IMR-90 (cell line): ENCODE measurements around the gene RPUSD4. TPM values are rescaled to one million over a fixed set of nuclear protein-coding genes. Genes with fewer than 3 reads are reported as not detected.

Experiments used
- ATAC-seq: fragments of 200-7000 bp; cut with Tn5 transposase; 2 replicates; pipeline ENCODE4 v1.9.1; 2020; ENCODE audit warnings: low read depth, mild to moderate bottlenecking, moderate library complexity
- BruUV-seq: library from RNA; stranded (reverse); fragments of 400-500 nt; replicated peaks from 2 replicates; lab custom pipeline; 2021; lab: Mats Ljungman, UMichigan
- CTCF ChIA-PET: fragments of 300-600 bp; formaldehyde crosslinking; extraction: SDS; loops from one replicate; lab custom pipeline; 2021; ENCODE audit warnings: antibody characterized with exemption; lab: Yijun Ruan, JAX
- POLR2A ChIA-PET: fragments of 300-600 bp; sonication (Branson Sonifier 250); formaldehyde crosslinking; loops from one replicate; lab custom pipeline; 2022; ENCODE audit warnings: antibody characterized with exemption; ENCODE audit not compliant: unreplicated experiment; lab: Charles Lee
- DNase-seq: peaks from one replicate; pipeline ENCODE4 v3.0.0; 2013
- H2AFZ ChIP-seq: replicated peaks from 2 replicates; pipeline ENCODE3; 2013; ENCODE audit warnings: low read length, mild to moderate bottlenecking; ENCODE audit not compliant: poor library complexity
- H2AK5ac ChIP-seq: 2 replicates; pipeline ENCODE4 v1.6.1; 2013; ENCODE audit warnings: low read depth, low read length, inconsistent platforms
- H2AK9ac ChIP-seq: replicated peaks from 2 replicates; pipeline ENCODE3; 2013; ENCODE audit warnings: mild to moderate bottlenecking, low read depth, low read length, moderate library complexity; ENCODE audit not compliant: poor library complexity
- H2BK120ac ChIP-seq: 2 replicates; pipeline ENCODE4 v1.6.1; 2013; ENCODE audit warnings: low read depth, low read length, inconsistent platforms
- H2BK15ac ChIP-seq: 3 replicates; pipeline ENCODE4 v1.6.1; 2013; ENCODE audit warnings: low read depth, low read length, inconsistent platforms
- H2BK20ac ChIP-seq: 2 replicates; pipeline ENCODE4 v1.6.1; 2013; ENCODE audit warnings: low read depth, mild to moderate bottlenecking, inconsistent platforms, low read length, moderate library complexity
- H2BK5ac ChIP-seq: 2 replicates; pipeline ENCODE4 v1.6.1; 2013; ENCODE audit warnings: mild to moderate bottlenecking, low read depth, low read length, inconsistent platforms; ENCODE audit not compliant: poor library complexity, severe bottlenecking
- H3K14ac ChIP-seq: replicated peaks from 2 replicates; pipeline ENCODE4 v1.6.1; 2013; ENCODE audit warnings: low read depth, low read length, inconsistent platforms
- H3K18ac ChIP-seq: 2 replicates; pipeline ENCODE4 v1.6.1; 2013; ENCODE audit warnings: low read depth, low read length, control low read depth
- H3K23ac ChIP-seq: 2 replicates; pipeline ENCODE4 v1.6.1; 2013; ENCODE audit warnings: low read depth, low read length, inconsistent platforms
- H3K27ac ChIP-seq: 2 replicates; pipeline ENCODE4 v1.5.1; 2013; ENCODE audit warnings: mild to moderate bottlenecking, control low read depth, low read length; ENCODE audit not compliant: insufficient read depth
- H3K27me3 ChIP-seq: 2 replicates; pipeline ENCODE4 v1.6.1; 2013; ENCODE audit warnings: low read length; ENCODE audit not compliant: control insufficient read depth, insufficient read depth
- H3K36me3 ChIP-seq: 2 replicates; pipeline ENCODE4 v1.6.1; 2013; ENCODE audit warnings: low read length, mixed read lengths; ENCODE audit not compliant: control insufficient read depth, insufficient read depth
- H3K4ac ChIP-seq: 2 replicates; pipeline ENCODE4 v1.6.1; 2013; ENCODE audit warnings: low read depth, low read length, inconsistent platforms
- H3K4me1 ChIP-seq: 2 replicates; pipeline ENCODE4 v1.6.1; 2013; ENCODE audit warnings: low read length, mixed read lengths; ENCODE audit not compliant: control insufficient read depth, insufficient read depth
- H3K4me2 ChIP-seq: 2 replicates; pipeline ENCODE4 v1.6.1; 2013; ENCODE audit warnings: low read depth, mild to moderate bottlenecking, control low read depth, low read length, moderate library complexity
- H3K4me3 ChIP-seq: 2 replicates; pipeline ENCODE4 v1.5.1; 2013; ENCODE audit warnings: low read depth, mild to moderate bottlenecking, control low read depth, low read length, moderate library complexity; ENCODE audit not compliant: insufficient read depth
- H3K56ac ChIP-seq: 2 replicates; pipeline ENCODE4 v1.6.1; 2013; ENCODE audit warnings: low read length, inconsistent platforms; ENCODE audit not compliant: insufficient read depth; ENCODE audit errors: extremely low read depth
- H3K79me1 ChIP-seq, 2 experiments: 2 replicates each; pipeline ENCODE4 v1.6.1; 2013; ENCODE audit warnings: low read length in 2 of 2, inconsistent platforms in 1 of 2, low read depth in 1 of 2
- H3K9ac ChIP-seq: 2 replicates; pipeline ENCODE4 v1.6.1; 2013; ENCODE audit warnings: low read depth, low read length, control low read depth
- H3K9me1 ChIP-seq: 2 replicates; pipeline ENCODE4 v1.6.1; 2013; ENCODE audit warnings: low read length, inconsistent platforms; ENCODE audit not compliant: insufficient read depth
- H3K9me3 ChIP-seq: 2 replicates; pipeline ENCODE4 v1.6.1; 2013; ENCODE audit warnings: low read length; ENCODE audit not compliant: control insufficient read depth, insufficient read depth
- H4K20me1 ChIP-seq: 2 replicates; pipeline ENCODE4 v1.6.1; 2013; ENCODE audit warnings: low read length, inconsistent platforms; ENCODE audit not compliant: insufficient read depth
- H4K5ac ChIP-seq: 2 replicates; pipeline ENCODE4 v1.6.1; 2013; ENCODE audit warnings: mild to moderate bottlenecking, low read depth, low read length, control low read depth
- H4K8ac ChIP-seq, 2 experiments: 2 replicates each; pipeline ENCODE4 v1.6.1; 2013; ENCODE audit warnings: low read depth in 2 of 2, low read length in 2 of 2, control low read depth in 1 of 2, inconsistent platforms in 1 of 2
- H4K91ac ChIP-seq: 2 replicates; pipeline ENCODE4 v1.6.1; 2013; ENCODE audit warnings: low read depth, low read length, inconsistent platforms; ENCODE audit not compliant: insufficient read depth
- BHLHE40 ChIP-seq: fragments of 150-350 bp; IDR thresholded peaks from 2 replicates; pipeline ENCODE4 v1.6.1; 2016; ENCODE audit warnings: mild to moderate bottlenecking, low read depth, low read length
- CEBPB ChIP-seq: IDR thresholded peaks from 2 replicates; pipeline ENCODE4 v1.6.1; 2012; ENCODE audit warnings: low read depth, low read length, improper control_type of control experiment
- CHD1 ChIP-seq: IDR thresholded peaks from 2 replicates; pipeline ENCODE4 v1.6.1; 2012; ENCODE audit warnings: low read depth, low read length, improper control_type of control experiment
- CTCF ChIP-seq: conservative IDR thresholded peaks from 2 replicates; pipeline ENCODE4 v1.5.1; 2012; ENCODE audit warnings: mild to moderate bottlenecking, low read depth, low read length, improper control_type of control experiment
- ELK1 ChIP-seq: fragments of 150-350 bp; IDR thresholded peaks from 2 replicates; pipeline ENCODE4 v1.6.1; 2016; ENCODE audit warnings: low read depth, mild to moderate bottlenecking, low read length, moderate library complexity, borderline replicate concordance
- FOS ChIP-seq: fragments of 150-350 bp; IDR thresholded peaks from 2 replicates; pipeline ENCODE4 v1.6.1; 2016; ENCODE audit warnings: low read depth, low read length
- MAZ ChIP-seq: IDR thresholded peaks from 2 replicates; pipeline ENCODE4 v1.6.1; 2012; ENCODE audit warnings: low read depth, mild to moderate bottlenecking, low read length, improper control_type of control experiment, moderate library complexity, borderline replicate concordance
- MXI1 ChIP-seq: IDR thresholded peaks from 2 replicates; pipeline ENCODE4 v1.6.1; 2012; ENCODE audit warnings: low read depth, mild to moderate bottlenecking, low read length, moderate library complexity, borderline replicate concordance
- NFE2L2 ChIP-seq: fragments of 150-350 bp; IDR thresholded peaks from 2 replicates; pipeline ENCODE4 v1.6.1; 2016; ENCODE audit warnings: low read depth, mild to moderate bottlenecking, low read length
- POLR2A ChIP-seq: IDR thresholded peaks from 2 replicates; pipeline ENCODE4 v1.6.1; 2012; ENCODE audit warnings: mild to moderate bottlenecking, low read depth, low read length
- RAD21 ChIP-seq: IDR thresholded peaks from 2 replicates; pipeline ENCODE4 v1.6.1; 2012; ENCODE audit warnings: low read length, improper control_type of control experiment
- RCOR1 ChIP-seq: IDR thresholded peaks from 2 replicates; pipeline ENCODE4 v1.6.1; 2012; ENCODE audit warnings: mild to moderate bottlenecking, low read length, improper control_type of control experiment; ENCODE audit not compliant: insufficient replicate concordance
- RFX5 ChIP-seq: IDR thresholded peaks from 2 replicates; pipeline ENCODE4 v1.8.0; 2012; ENCODE audit warnings: low read depth, mild to moderate bottlenecking, low read length, moderate library complexity
- SMC3 ChIP-seq: fragments of 150-350 bp; IDR thresholded peaks from 2 replicates; pipeline ENCODE4 v1.6.1; 2016; ENCODE audit warnings: low read depth, mild to moderate bottlenecking, antibody characterized with exemption, low read length, moderate library complexity
- USF2 ChIP-seq: fragments of 150-350 bp; IDR thresholded peaks from 2 replicates; pipeline ENCODE4 v1.6.1; 2017; ENCODE audit warnings: mild to moderate bottlenecking, antibody characterized with exemption, low read length, low read depth
- WGBS, 2 experiments: methylation state at CpG; one replicate each; pipeline versions ENCODE4 v1.1.5 to v1.1.7; 2013; ENCODE audit warnings: missing lambda C conversion rate in 2 of 2; ENCODE audit not compliant: insufficient read length in 1 of 2; ENCODE audit errors: extremely low coverage in 2 of 2; 5-methylcytosine and 5-hydroxymethylcytosine counted together
- dilution Hi-C: fragments of 300-500 bp; cut with HindIII; formaldehyde crosslinking; loops from one replicate; pipeline ENCODE4 v1.14.3; 2018; ENCODE audit warnings: low sequenced_read_pairs; ENCODE audit not compliant: unreplicated experiment
- in situ Hi-C: fragments of 300-500 bp; cut with MboI; formaldehyde crosslinking; loops from 3 replicates; pipeline ENCODE4 v1.14.3; 2019; ENCODE audit warnings: low sequenced_read_pairs, inconsistent platforms, mixed read lengths
- intact Hi-C: fragments of 100-400 bp; cut with micrococcal nuclease; formaldehyde crosslinking; loops from 2 replicates; pipeline ENCODE4 v1.10.0; 2022
- polyA plus RNA-seq, 3 experiments: library from polyadenylated mRNA; depleted of rRNA; stranded (reverse); fragments of >200 nt; gene quantifications; 2 replicates each; pipeline ENCODE4 v1.2.3, GENCODE V29; 2012; ENCODE audit warnings: low replicate concordance in 1 of 3
- total RNA-seq: library from RNA; depleted of rRNA; stranded (reverse); fragments of >200 nt; gene quantifications from 2 replicates; pipeline ENCODE4 v1.2.3, GENCODE V29; 2012

RPUSD4 gene
- total and polyA plus RNA-seq, 2 of the 4 experiments (the other 2 are of a cell fraction) = 22.1 to 30.6 TPM

- Histone ChIP-seq H3K18ac (peak overlapping the region; percentile 30), H3K23ac (no peak overlapping the region), H2AFZ (no peak overlapping the region), H3K27ac (no peak overlapping the region), H3K4me2 (no peak overlapping the region), H3K36me3 (no peaks in the 10 kb centered on the region), H3K4ac (no peak overlapping the region), H4K20me1 (no peaks in the 10 kb centered on the region; the same call in 1 of the 2 replicates), H3K9me3 (peaks cover 9% of the 10 kb centered on the region), H4K5ac (no peak overlapping the region), H3K27me3 (peaks cover 52% of the 10 kb centered on the region), H2BK5ac (no peak overlapping the region), H3K14ac (no peak overlapping the region), H3K4me3 (no peak overlapping the region), H2BK120ac (no peak overlapping the region), H2BK15ac (0 out of 3 replicates have a peak overlapping the region, but pooled peaks have one; percentile 4), H3K9me1 (peaks cover 2% of the 10 kb centered on the region; the same call in 1 of the 2 replicates), H3K4me1 (peaks cover 16% of the 10 kb centered on the region), H2BK20ac (no peak overlapping the region), H4K8ac (no peak overlapping the region), H3K79me1 (no peaks in the 10 kb centered on the region), H3K9ac (no peak overlapping the region), H3K56ac (no peak overlapping the region), H2AK9ac (no peak overlapping the region), H2AK5ac (no peak overlapping the region), H4K91ac (no peak overlapping the region; the same call in 1 of the 2 replicates)
- ChIA-PET CTCF (no interaction called here), POLR2A (no interaction called here)
- BruUV-seq = no TSS peak
- TF ChIP-seq POLR2A (no peak), MAZ (no peak), NFE2L2 (no peak), CHD1 (no peak), RFX5 (no peak), FOS (no peak), ELK1 (no peak), SMC3 (no peak), BHLHE40 (no peak), USF2 (no peak), RAD21 (no peak), CTCF (no peak), MXI1 (no peak), CEBPB (no peak), RCOR1 (no peak)
- no peak for DNase-seq
- dilution Hi-C loops = no loop called here
- ATAC-seq = no peak
- in situ Hi-C loops = no loop called here
- intact Hi-C loops = no loop called here
- 90% methylated on average over 2 of the region's 7 CpGs; no CpG with 5 or more reads in 1 of the 2 experiments for WGBS, 2 experiments
Observed at GRCh38 chr11:126154691-126155090, 56.8 kb downstream of the RPUSD4 start.
